ENCODE results near the gene PPP1R8.

Gene PPP1R8

GRCh38 chr1:27872802-27873551 is 42.4 kb downstream of the PPP1R8 start:
- no peak for FAIRE-seq

- no peak for FAIRE-seq
Observed at GRCh38 chr1:27873671-27874384, 43.2 kb downstream of the PPP1R8 start.

GRCh38 chr1:27876341-27877114 is 45.9 kb downstream of the PPP1R8 start:
- no peak for FAIRE-seq

GRCh38 chr1:27877115-27877416 is 46.5 kb downstream of the PPP1R8 start:
- no peak for FAIRE-seq

- no peak for FAIRE-seq
Observed at GRCh38 chr1:27878039-27878438, 47.5 kb downstream of the PPP1R8 start.

GRCh38 chr1:27878787-27879335 is 48.3 kb downstream of the PPP1R8 start:
- FAIRE-seq, result no peak

- no peak for FAIRE-seq
Observed at GRCh38 chr1:27879374-27880082, 48.9 kb downstream of the PPP1R8 start.

GRCh38 chr1:27882543-27882903 is 51.9 kb downstream of the PPP1R8 start:
- no peak for FAIRE-seq

- FAIRE-seq, result no peak
Observed at GRCh38 chr1:27883536-27883935, 53.0 kb downstream of the PPP1R8 start.

- no peak for FAIRE-seq
Observed at GRCh38 chr1:27884006-27884954, 53.7 kb downstream of the PPP1R8 start.

- no peak for FAIRE-seq
Observed at GRCh38 chr1:27885114-27885528, 54.5 kb downstream of the PPP1R8 start.

- FAIRE-seq, result no peak
Observed at GRCh38 chr1:27885621-27886352, 55.2 kb downstream of the PPP1R8 start.

- FAIRE-seq, result no peak
Observed at GRCh38 chr1:27886353-27886679, 55.7 kb downstream of the PPP1R8 start.

GRCh38 chr1:27886744-27887143 is 56.2 kb downstream of the PPP1R8 start:
- no peak for FAIRE-seq

- no peak for FAIRE-seq
Observed at GRCh38 chr1:27887215-27888021, 56.8 kb downstream of the PPP1R8 start.

GRCh38 chr1:27889506-27889905 is 58.9 kb downstream of the PPP1R8 start:
- FAIRE-seq, result no peak

- no peak for FAIRE-seq
Observed at GRCh38 chr1:27891196-27891889, 60.8 kb downstream of the PPP1R8 start.

GRCh38 chr1:27894521-27894920 is 63.9 kb downstream of the PPP1R8 start:
- FAIRE-seq, result no peak

All from A204.1 (cell line).